CD4-positive, alpha-beta T cell treated with Interleukin-6 at 100 ng/mL for 8 hours (primary cell): Measurements from ENCODE around the gene A2M.

Source experiments
- DNase-seq: peaks from one replicate; pipeline ENCODE4 v3.0.0-alpha.2; 2020; ENCODE audit warnings: mixed read lengths, low spot score

Gene A2M

GRCh38 chr12:9039397-9039977 is 76.2 kb downstream of the A2M start:
- peak; percentile 69 for DNase-seq

GRCh38 chr12:9037431-9037830 is 78.3 kb downstream of the A2M start:
- no peak for DNase-seq

- no peak for DNase-seq
Measured at GRCh38 chr12:9036227-9036626, 79.5 kb downstream of the A2M start.

- no peak for DNase-seq
Measured at GRCh38 chr12:9034095-9034494, 81.6 kb downstream of the A2M start.

GRCh38 chr12:9033265-9033887 is 82.3 kb downstream of the A2M start:
- no peak for DNase-seq

GRCh38 chr12:9032202-9032964 is 83.3 kb downstream of the A2M start:
- no peak for DNase-seq

- no peak for DNase-seq
Measured at GRCh38 chr12:9030776-9031175, 84.9 kb downstream of the A2M start.

GRCh38 chr12:9027161-9028059 is 88.3 kb downstream of the A2M start:
- peak; percentile 12 for DNase-seq

- DNase-seq, result no peak
Measured at GRCh38 chr12:9024512-9024911, 91.2 kb downstream of the A2M start.

GRCh38 chr12:9022592-9022991 is 93.1 kb downstream of the A2M start:
- DNase-seq, result no peak
